HEK293T (cell line): Measurements from ENCODE around the gene VSX1.

ENCODE experiments used
- ARNT ChIP-seq: fragments of 450-650 bp; IDR thresholded peaks from 2 replicates; pipeline ENCODE4 v1.6.1; 2017; ENCODE audit warnings: mild to moderate bottlenecking
- BHLHE40 ChIP-seq: fragments of 450-650 bp; IDR thresholded peaks from 2 replicates; pipeline ENCODE4 v1.6.1; 2016; ENCODE audit warnings: mild to moderate bottlenecking, moderate library complexity, borderline replicate concordance
- FOXK2 ChIP-seq: fragments of 450-650 bp; IDR thresholded peaks from 2 replicates; pipeline ENCODE4 v1.6.1; 2016; ENCODE audit warnings: mild to moderate bottlenecking
- FOXM1 ChIP-seq: fragments of 450-650 bp; IDR thresholded peaks from 2 replicates; pipeline ENCODE4 v1.6.1; 2017; ENCODE audit warnings: mild to moderate bottlenecking, borderline replicate concordance
- HDGF ChIP-seq: fragments of 450-650 bp; IDR thresholded peaks from 2 replicates; pipeline ENCODE4 v1.6.1; 2017; ENCODE audit warnings: antibody characterized with exemption, borderline replicate concordance
- L3MBTL2 ChIP-seq: fragments of 450-650 bp; conservative IDR thresholded peaks from 2 replicates; pipeline ENCODE4 v1.6.1; 2016; ENCODE audit warnings: mild to moderate bottlenecking
- LEF1 ChIP-seq: fragments of 450-650 bp; IDR thresholded peaks from 2 replicates; pipeline ENCODE4 v1.6.1; 2017; ENCODE audit warnings: mild to moderate bottlenecking, borderline replicate concordance
- SP1 ChIP-seq: fragments of 450-650 bp; IDR thresholded peaks from 2 replicates; pipeline ENCODE4 v1.6.1; 2017
- SUZ12 ChIP-seq: fragments of 450-650 bp; IDR thresholded peaks from 2 replicates; pipeline ENCODE4 v1.6.1; 2016; ENCODE audit warnings: mild to moderate bottlenecking

DNA sequence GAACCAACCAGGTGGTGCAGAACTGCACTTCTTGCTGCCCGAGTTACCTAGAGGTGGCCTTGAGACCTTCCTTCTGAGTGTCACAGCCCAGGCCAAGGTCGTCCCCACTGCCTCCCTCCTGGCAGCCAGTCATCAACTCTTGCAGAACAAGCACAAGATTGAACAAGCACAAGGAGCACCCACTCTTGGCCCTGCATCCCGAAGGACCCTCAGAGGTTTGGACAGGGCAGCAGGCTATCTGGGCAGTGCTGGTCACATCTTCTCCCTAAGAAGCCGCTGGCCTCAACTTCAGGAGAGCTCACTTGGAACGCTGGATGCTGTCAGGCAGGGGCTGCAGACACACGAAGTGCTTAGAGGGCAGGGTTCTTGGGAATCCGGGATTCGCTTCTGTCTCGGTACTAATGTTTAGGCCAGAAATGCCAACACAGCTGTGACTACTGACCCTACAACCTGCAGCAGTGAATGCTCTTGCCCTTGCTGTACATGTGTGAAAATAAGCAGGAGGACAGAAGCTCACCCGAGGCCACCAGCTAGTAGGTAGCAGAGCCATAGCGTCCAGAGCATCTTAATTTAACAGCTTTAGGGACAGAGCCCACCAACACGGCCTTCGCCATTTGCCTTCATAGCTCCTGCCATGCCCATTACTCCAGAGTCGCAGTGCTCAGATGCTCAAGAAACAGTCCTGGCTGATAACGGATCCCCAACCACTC is 20.0 kb downstream of the VSX1 start:
- no peak for TF ChIP-seq SP1
- TF ChIP-seq BHLHE40, result no peak
- no peak for TF ChIP-seq SUZ12
- TF ChIP-seq HDGF, result no peak
- TF ChIP-seq FOXM1, result no peak
- TF ChIP-seq L3MBTL2, result no peak
- TF ChIP-seq FOXK2, result no peak
- no peak for TF ChIP-seq ARNT
- TF ChIP-seq LEF1, result no peak
